NCI-H1436 (cell line): ENCODE data around the gene JUNB.
A peak's percentile ranks its signal among the peaks of the same experiment; 100 is the strongest.
"Not testable (repeated sequence)": the region's sequence is repeated elsewhere in the genome, so short reads cannot be mapped to it uniquely, and the experiment has no call there.

ENCODE experiments used
- DNase-seq: peaks from one replicate; lab custom pipeline; 2025; lab: John Stamatoyannopoulos, UW

The JUNB gene

DNA sequence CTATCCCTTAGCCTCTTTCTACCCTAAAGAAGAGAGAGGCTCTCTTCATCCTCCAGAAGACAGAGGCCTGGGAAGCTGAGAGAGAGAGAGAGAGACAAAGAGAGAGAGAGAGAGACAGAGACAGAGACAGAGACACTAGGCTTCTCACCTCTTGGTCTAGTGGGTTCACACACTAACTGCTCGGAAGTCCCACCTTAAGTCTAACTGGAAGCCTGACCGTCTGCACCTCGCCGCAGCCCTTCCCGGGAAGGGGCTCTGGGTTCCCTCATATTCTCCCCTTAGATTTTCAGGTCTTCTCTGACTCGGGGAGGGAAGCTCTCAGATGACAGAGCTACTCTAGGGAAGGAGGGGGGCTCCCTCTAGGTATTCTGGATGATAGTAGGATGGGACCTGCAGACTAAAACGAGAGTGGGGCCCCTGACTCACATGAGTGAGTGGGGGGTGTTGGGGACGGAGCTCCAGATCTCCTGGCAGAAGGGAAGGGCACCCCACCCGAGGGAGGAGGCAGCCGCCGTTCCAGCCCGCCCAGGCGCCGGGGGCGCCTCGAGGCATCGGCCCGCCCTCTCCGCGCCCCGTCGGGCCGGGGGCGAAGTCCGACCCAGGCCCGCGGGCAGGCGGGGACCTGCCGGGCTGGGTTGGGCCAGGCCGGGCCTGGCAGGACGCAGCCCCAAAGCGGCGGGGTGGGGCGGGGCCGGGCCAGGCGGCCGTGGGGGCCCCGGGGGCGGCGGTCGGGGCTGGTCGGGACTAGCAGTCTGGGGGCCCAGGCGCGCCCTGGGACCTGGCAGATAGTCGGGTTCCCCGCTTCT, 2.0 kb upstream of the JUNB start:
- no peak for DNase-seq

DNA sequence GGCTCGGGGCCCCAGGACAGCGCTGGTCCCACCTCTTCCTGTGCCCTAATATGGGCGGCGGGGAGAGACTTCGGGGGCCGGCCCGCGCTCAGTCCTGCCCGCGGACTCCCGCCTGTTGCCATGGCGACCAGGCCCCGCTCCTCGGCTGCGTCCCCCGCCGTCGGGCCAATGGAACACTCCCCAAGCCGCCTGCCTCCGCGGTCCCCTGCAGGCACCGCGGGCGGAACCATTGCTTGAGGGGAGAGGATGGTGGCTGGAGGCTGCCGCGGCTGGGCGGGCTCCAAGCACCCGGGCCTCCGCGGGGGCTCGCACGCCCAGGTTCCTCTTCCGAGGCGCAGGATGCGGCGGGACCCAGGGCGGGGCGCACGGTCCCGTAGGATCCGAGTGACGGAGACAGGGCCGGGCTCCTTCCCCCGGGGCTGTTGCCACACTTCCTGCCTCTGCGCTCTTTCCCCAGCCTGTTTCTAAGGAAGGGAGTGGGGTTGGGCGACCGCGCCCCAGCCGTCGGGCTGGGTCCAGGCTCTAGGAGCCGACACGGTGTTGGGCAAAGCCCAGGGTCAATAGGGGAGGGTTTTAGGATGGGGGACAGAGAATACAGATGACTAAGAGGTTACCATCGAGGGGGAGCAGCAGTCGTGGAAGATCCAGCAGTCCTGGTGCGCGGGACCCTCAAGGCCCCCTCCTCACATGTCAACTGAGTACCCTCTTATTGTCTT, 1.2 kb upstream of the JUNB start:
- DNase-seq = peak; percentile 93

DNA sequence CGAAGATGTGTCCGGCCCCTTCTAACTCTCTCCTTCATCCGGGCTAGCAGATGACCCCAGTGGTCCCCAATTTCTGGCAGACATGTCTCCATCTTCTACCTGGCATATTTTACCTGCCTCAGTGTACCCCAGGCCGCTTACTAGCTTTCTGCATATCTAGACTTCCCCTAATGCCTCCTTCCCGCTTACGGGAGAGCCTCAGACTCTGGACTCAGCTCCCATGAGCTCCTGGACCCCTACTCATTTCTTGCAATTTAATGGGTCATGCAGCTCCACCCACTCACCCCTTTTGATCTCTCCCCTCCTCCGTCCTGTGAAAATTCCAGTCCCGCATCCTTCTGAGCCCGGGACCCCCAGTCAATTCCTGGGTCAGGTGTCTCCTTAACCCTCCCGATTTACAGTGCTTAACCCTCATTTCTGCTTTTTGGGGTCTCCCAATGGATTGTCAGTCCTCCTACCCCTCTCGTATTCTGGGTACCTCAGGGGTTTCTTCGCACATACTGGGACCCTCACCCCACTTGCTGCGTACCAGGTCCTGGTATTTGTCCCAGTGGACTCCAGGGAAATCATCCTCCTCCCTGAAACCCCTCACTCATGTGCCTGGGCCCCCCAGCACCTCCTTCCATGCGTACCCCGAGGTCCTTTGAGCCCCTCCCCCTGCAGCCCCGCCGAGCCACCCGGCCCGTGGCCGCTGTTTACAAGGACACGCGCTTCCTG, 500 bp upstream of the JUNB start:
- no peak for DNase-seq

DNA sequence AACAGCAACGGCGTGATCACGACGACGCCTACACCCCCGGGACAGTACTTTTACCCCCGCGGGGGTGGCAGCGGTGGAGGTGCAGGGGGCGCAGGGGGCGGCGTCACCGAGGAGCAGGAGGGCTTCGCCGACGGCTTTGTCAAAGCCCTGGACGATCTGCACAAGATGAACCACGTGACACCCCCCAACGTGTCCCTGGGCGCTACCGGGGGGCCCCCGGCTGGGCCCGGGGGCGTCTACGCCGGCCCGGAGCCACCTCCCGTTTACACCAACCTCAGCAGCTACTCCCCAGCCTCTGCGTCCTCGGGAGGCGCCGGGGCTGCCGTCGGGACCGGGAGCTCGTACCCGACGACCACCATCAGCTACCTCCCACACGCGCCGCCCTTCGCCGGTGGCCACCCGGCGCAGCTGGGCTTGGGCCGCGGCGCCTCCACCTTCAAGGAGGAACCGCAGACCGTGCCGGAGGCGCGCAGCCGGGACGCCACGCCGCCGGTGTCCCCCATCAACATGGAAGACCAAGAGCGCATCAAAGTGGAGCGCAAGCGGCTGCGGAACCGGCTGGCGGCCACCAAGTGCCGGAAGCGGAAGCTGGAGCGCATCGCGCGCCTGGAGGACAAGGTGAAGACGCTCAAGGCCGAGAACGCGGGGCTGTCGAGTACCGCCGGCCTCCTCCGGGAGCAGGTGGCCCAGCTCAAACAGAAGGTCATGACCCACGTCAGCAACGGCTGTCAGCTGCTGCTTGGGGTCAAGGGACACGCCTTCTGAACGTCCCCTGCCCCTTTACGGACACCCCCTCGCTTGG, 966 bp downstream of the JUNB start:
- peak; percentile 71 for DNase-seq

DNA sequence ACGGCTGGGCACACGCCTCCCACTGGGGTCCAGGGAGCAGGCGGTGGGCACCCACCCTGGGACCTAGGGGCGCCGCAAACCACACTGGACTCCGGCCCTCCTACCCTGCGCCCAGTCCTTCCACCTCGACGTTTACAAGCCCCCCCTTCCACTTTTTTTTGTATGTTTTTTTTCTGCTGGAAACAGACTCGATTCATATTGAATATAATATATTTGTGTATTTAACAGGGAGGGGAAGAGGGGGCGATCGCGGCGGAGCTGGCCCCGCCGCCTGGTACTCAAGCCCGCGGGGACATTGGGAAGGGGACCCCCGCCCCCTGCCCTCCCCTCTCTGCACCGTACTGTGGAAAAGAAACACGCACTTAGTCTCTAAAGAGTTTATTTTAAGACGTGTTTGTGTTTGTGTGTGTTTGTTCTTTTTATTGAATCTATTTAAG, 1.6 kb downstream of the JUNB start:
- DNase-seq = no peak

DNA sequence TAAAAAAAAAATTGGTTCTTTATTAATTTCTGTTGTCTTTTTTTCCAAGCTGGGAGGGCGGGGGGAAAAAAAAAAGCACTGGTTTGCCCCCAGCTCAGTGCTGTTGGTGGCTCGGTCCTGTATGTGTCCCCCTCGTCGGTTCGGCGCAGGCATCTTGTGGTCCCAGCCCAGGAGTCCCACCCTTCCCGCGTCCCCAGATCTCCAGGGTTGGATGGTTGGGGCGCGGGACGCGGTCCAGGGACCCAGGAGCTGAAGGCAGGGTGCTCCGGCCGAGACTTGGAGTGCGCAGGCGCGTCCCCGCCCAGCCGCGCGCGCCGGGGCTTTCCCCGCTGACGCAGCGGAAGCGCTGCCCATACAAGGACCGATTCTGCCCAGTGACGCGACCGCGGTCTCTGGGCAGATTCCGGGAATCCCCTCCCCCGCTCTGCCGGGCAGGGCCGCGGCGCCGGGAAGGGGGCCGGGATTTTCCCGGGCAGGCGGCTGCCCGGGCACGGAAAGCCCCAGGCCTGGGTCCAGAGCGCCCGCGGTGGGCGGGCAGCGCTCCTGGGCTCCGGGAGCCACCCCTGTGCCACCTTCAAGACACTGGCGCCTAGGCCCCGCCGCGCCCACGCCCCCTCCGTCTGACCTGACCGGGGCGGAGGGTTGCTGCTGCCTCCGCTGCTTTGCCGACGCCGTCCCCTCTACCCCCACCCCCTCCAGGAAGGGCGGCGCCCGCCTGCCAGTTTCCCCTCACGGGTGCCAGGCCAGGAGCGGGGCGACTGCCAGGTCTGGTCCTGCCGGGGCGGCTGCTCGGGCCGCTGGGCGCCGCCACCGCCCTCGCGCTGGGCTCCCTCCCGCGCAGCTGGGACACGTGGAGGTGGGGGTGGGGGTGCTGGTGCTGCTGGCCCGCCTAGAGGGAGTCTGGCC, 2.3 kb downstream of the JUNB start:
- peak; percentile 89 for DNase-seq

DNA sequence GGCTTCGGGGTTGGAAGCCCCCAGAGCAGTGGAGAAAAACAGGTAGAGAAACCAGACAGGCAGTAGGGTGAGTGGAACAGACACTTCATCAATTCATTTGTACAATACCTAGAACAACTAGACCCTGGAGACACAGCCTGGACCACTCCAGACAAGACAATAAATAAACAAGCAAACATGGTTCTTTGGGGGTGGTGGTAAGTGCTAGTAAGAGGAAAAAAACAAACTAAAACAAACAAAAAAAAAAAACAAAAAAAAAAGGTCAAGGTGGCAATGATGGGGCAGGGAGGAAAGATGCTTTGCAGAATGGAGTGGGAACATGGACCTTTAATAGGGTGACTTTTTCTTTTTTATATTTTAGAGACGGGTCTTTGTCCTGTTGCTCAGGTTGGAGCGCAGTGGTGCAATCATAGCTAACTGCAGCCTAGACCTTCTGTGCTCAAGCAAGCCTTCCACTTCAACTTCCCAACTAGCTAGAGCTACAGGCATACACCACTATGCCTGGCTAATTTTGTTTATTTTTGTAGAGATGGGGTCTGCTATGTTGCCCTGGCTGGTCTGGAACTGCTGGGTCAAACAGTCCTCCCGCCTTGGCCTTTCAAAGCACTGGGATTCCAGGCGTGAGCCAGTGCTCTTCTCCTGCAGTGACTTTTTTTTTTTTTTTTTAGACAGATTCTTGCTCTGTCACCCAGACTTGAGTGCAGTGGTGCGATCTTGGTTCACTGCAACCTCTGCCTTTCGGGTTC, 3.1 kb downstream of the JUNB start:
- no peak for DNase-seq

DNA sequence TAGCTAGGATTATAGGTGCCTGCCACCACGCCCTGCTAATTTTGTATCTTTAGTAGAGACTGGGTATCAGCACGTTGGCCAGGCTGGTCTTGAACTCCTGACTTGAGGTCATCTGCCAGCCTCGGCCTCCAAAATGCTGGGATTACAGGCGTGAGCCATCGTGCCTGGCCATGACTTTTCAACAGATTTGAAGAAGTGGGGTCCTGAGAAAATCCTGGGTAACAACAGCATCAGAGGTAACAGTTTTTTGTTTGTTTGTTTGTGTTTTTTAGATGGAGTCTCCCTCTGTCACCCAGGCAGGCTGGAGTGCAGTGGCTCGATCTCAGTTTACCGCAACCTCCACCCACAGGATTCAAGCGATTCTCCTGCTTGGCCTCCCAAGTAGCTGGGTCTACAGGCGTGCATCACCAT, 3.7 kb downstream of the JUNB start:
- no peak for DNase-seq

DNA sequence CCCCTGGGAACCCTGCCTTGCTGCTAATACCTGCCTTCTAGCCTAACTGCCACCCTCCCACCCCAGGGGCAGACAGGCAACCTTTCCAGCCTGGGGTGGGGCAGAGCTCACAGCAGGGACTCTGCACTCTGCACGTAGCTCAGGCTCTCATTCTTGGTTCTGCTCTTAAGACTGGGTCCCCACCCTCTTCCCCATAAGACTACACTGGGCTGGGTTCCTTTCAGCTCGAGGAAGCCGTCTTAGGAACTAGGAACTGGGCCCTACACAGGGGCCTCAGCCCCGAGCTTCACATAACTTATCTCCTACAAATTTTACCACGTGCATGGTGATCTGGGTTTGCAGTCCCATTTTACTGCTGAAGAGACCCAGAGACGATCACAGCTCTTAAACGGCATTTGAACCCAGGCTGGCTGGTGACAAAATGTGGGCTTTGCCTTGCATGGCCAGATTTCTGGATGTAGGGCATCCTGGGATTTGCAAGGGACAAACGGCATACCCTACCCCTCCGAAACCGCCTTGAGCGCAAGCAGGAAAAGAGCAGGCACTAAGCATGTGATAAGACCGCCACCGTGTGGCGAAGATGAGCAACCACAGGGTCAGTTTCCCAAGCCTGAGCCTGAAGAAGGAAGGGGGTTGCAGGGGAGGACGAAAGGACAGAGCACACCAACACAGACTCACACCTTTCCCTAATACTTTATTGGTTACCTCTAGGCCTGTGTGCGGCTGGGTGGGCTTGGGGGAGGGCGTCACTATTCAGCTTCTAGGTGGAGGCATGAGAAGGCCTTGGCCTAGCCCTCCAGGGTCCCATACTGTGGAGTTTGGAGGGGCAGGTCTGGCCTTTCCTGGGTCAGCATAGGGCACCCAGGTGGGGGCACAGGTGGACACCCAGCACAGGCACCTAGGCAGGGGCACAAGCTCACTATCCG, 5.1 kb downstream of the JUNB start:
- DNase-seq = peak; percentile 78

DNA sequence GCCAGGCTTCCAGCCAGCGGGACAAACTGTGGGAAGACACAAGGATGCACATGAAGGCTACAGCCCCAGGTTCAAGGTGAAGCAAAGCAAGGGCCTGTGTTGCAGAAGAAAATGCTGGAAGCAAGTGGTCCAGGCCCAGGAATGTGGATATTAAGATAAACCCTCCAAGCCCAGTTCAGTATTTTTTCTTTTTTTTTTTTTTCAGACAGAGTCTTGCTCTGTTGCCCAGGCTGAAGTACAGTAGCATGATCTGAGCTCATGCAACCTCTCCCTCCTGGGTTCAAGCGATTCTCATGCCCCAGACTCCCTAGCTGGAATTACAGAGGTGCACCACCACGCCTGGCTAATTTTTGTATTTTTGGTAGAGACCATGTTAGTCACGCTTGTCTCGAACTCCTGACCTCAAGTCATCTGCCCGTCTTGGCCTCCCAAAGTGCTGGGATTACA, 5.9 kb downstream of the JUNB start:
- no peak for DNase-seq

DNA sequence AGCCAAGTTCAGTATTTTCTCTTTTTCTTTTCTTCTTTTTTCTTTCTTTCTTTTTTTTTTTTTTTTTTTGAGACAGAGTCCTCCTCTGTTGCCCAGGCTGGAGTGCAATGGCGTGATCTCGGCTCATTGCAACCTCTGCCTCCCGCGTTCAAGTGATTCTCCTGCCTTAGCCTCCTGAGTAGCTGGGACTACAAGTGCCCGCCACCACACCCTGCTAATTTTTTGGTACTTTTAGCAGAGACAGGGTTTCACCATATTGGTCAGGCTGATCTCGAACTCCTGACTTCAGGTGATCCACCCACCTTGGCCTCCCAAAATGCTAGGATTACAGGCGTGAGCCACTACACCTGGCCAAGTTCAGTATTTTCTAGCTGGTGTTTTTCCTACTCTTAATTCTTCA, 6.3 kb downstream of the JUNB start:
- not testable (repeated sequence) for DNase-seq

DNA sequence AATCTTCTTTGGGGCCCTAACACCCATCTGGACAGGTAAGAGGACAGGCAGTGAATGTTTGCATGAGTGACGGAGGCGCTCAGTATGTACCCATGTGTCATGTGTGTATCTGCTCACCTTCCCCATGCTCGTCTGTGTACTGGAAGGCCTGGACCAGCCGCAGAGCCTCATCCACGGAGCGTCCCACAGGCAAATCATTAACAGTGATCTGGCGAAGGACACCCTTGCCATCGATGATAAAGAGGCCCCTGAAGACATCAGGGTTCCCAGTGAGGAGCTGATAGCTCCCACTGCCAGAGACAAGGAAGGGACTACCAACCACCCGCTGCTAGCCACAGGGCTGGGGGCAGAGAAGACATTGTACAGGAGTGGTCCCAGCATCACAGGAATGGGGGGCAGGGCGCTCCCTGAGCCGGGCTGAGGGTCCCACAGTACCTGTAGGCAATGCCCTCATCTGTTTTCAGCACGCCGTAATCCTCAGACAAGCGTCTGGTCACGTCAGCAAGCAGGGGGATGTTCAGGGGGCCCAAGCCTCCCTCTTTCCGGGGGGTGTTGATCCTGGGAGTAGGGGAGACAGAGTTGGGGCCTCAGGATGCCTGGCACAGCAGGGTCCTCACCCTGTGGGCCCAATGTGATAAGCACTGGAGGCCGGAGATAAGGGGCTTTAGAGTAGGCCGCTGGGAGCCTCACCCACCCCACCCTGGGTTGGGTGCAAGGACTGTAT, 8.6 kb downstream of the JUNB start:
- no peak for DNase-seq

DNA sequence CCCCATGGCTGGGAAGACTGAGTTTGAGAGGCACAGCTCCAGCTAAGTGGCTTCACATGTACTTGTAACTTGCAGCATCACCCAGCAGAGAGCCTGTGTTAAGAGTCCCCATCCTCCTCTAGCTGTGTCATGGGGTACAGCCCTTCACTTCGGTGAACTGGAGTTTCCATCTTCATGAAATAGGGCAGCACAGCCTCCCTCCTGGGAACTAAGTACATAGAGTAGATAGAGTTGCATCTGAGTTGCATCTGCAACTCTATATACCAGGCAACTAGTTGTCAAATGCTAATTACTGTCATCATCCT, 9.1 kb downstream of the JUNB start:
- DNase-seq = no peak

DNA sequence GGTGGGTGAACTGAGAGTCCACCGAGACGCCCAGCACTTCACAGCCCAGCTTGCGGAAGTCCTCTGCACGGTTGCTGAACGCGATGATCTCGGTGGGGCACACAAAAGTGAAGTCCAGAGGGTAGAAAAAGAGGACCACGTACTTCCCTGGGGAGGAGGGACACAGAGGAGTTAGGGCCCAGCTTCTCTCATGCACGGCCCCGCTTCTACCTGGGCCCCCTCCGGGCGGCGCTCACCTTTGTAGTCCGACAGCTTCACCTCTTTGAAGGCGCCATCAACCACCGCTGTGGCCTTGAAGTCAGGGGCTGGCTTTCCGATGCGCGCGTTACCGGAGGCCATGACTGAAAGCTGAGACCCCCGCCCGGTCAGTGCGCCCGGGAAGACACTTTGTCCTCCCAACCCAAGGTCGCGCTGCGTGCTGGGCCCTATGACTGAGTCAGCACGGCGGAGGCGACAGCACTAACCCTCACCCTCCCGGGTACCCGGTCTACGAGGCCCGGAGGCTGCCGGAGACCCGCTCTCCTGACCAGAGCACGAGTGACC, 9.7 kb downstream of the JUNB start:
- DNase-seq = no peak

DNA sequence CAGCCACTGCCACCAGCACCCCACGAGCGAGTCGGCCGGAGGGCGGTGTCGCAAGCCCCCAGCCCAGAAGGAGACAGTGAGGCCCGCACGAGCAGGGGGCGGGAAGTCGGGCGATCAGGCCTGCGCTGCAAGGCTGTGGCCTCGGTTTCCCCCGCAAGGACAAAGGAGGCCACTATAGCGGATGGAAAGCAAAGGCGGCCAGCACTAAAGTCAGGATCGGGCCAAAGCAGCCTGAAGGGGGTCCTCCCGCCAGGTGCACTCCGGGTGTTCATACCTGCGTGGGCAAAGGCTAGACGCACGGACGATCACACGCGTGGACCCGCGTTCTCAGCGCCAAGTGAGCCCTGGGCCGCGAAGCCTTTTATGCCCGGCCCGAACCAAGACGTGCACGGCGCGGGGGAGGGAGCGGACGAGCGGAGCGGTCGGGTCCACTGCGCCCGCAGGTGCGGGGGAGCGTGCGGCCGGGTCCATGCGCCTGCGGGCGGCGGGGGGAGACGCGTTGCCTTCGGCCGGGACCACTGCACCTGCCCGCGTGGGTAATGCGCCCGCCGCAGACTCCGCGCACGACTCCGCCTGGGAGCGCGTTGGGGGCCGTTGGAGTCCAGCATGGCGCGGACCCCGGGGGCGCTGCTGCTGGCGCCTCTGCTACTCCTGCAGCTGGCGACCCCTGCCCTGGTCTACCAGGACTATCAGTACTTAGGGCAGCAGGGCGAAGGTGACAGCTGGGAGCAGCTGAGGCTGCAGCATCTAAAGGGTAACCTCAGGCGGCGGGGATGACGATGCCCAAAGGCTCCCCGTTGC, 10.4 kb downstream of the JUNB start, which contains the start of the genes PRDX2 and THSD8:
PRDX2 (minus strand) TSS at position 335 of the 801 bp plus-strand sequence. CDS start 539 bp downstream, outside the sequence.
THSD8 (plus strand) TSS at position 604 of the 801 bp plus-strand sequence; CDS start at position 607, 3 bp downstream.
- DNase-seq = peak; percentile 88

DNA sequence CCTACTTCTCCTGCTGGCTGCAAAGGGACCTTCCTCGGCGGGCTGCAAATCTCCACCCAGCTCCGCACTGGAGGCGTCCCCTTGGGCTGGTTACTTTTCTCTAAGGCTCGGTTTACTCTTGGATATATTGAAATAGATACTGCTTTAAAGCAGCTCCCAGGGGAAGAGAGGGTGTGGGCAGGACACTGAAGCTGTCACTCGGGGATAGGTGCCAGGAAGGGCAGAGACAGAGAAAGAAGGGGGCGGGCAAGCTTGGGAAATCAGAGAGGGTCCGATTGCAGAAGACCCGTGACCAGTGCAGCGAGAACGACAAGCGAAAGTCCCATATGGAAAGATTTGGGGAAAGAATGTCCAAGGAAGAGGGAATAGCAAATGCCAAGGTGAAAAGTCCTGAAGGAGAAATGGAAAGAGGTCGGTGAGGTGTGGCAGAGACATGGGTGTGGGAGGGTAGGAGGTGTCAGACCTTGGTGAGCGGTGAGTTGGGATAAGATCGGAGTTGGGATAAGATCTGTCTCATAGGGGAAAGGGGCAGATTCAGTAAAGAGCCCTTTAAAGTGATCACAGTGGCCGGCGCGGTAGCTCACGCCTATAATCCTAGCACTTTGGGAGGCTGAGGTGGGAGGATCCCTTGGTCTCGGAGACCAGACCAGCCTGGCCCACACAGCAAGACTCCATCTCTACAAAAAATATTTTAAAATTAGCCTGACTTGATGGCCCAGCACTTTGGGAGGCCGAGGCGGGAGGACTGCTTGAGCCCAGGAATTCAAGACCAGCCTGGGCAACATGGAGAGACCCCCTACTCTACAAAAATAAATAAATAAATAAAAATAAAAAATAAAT, 11.2 kb downstream of the JUNB start:
- DNase-seq = no peak
